GM12878 (cell line): ENCODE measurements around the gene FYTTD1. TPM values are rescaled to one million over a fixed set of nuclear protein-coding genes. Genes with fewer than 3 reads are reported as not detected.

Source experiments
- ATAC-seq: fragments of 200-7000 bp; cut with Tn5 transposase; 3 replicates; pipeline ENCODE4 v1.9.1; 2020; ENCODE audit warnings: mild to moderate bottlenecking, moderate library complexity
- BruUV-seq: library from RNA; stranded (reverse); fragments of 400-500 nt; replicated peaks from 2 replicates; lab custom pipeline; 2021; lab: Mats Ljungman, UMichigan
- CTCF ChIA-PET: fragments of 300-600 bp; sonication (Branson Sonifier 250); formaldehyde crosslinking; extraction: SDS; loops from one replicate; lab custom pipeline; 2021; ENCODE audit warnings: inconsistent platforms; lab: Yijun Ruan, JAX
- POLR2A ChIA-PET: fragments of 350-600 bp; formaldehyde crosslinking; extraction: SDS; loops from one replicate; lab custom pipeline; 2021; ENCODE audit warnings: inconsistent platforms; lab: Charles Lee
- RAD21 ChIA-PET: fragments of 300-600 bp; sonication (Branson Sonifier 250); formaldehyde crosslinking; loops from one replicate; lab custom pipeline; 2023; ENCODE audit warnings: antibody characterized with exemption; ENCODE audit not compliant: unreplicated experiment; lab: Charles Lee
- SMC1A ChIA-PET: fragments of 300-600 bp; sonication (Branson Sonifier 250); formaldehyde crosslinking; loops from one replicate; lab custom pipeline; 2023; ENCODE audit not compliant: unreplicated experiment, uncharacterized antibody; lab: Charles Lee
- DNase-seq: peaks from one replicate; pipeline ENCODE4 v3.0.0-alpha.2; 2011; ENCODE audit warnings: low read depth, low spot score
- FAIRE-seq: peaks from 3 replicates; lab custom pipeline; 2011; peaks lifted over from hg19 to GRCh38; lab: Jason Lieb, UNC
- H2AFZ ChIP-seq: 2 replicates; pipeline ENCODE4 v1.6.0; 2011; ENCODE audit warnings: low read depth, low read length, control low read depth; ENCODE audit not compliant: control insufficient read depth
- H3K27ac ChIP-seq: 2 replicates; pipeline ENCODE4 v1.5.1; 2011; ENCODE audit warnings: control low read depth; ENCODE audit not compliant: control insufficient read depth, insufficient read depth
- H3K27me3 ChIP-seq, 2 experiments: replicated peaks in 1 of 2; 2 replicates each; pipeline versions ENCODE4 v1.6.0 to v1.6.1; 2011; ENCODE audit warnings: low read length in 1 of 2; ENCODE audit not compliant: control insufficient read depth in 2 of 2, insufficient read depth in 2 of 2
- H3K36me3 ChIP-seq, 2 experiments: 2 replicates each; pipeline ENCODE4 v1.5.1; 2011; ENCODE audit warnings: low read length in 1 of 2; ENCODE audit not compliant: control insufficient read depth in 2 of 2, insufficient read depth in 2 of 2
- H3K4me1 ChIP-seq: 2 replicates; pipeline ENCODE4 v1.6.1; 2011; ENCODE audit warnings: mild to moderate bottlenecking, low read length, moderate library complexity, mixed read lengths; ENCODE audit not compliant: control insufficient read depth, insufficient read depth
- H3K4me2 ChIP-seq: 2 replicates; pipeline ENCODE4 v1.6.0; 2011; ENCODE audit warnings: control low read depth; ENCODE audit not compliant: control insufficient read depth, insufficient read depth
- H3K4me3 ChIP-seq: fragments of 200-600 bp; sonication (generic); 2 replicates; pipeline ENCODE4 v1.5.1; 2016
- H3K79me2 ChIP-seq: 2 replicates; pipeline ENCODE4 v1.6.0; 2011; ENCODE audit warnings: low read length; ENCODE audit not compliant: control insufficient read depth, insufficient read depth
- H3K9ac ChIP-seq: 2 replicates; pipeline ENCODE4 v1.8.0; 2011; ENCODE audit warnings: low read length, control low read depth, mixed read lengths; ENCODE audit not compliant: control insufficient read depth, insufficient read depth
- H3K9me3 ChIP-seq: replicated peaks from 3 replicates; pipeline ENCODE4 v1.5.1; 2011; ENCODE audit warnings: mild to moderate bottlenecking, low read length; ENCODE audit not compliant: control insufficient read depth, insufficient read depth
- H4K20me1 ChIP-seq: 2 replicates; pipeline ENCODE4 v1.6.0; 2011; ENCODE audit not compliant: control insufficient read depth, insufficient read depth
- BCLAF1 ChIP-seq: fragments of 450-650 bp; IDR thresholded peaks from 2 replicates; pipeline ENCODE4 v1.6.1; 2017; ENCODE audit warnings: antibody characterized with exemption, mild to moderate bottlenecking, moderate library complexity
- BHLHE40 ChIP-seq, 2 experiments: fragments of 450-650 bp in 1 of 2; IDR thresholded peaks; 2 replicates each; pipeline ENCODE4 v1.6.1; 2011 to 2017; ENCODE audit warnings: low read depth in 2 of 2, borderline replicate concordance in 1 of 2, improper control_type of control experiment in 1 of 2, low read length in 1 of 2, mild to moderate bottlenecking in 1 of 2
- CBX5 ChIP-seq: sonication (generic); IDR thresholded peaks from 2 replicates; pipeline ENCODE4 v1.6.1; 2016; ENCODE audit warnings: low read depth, moderate library complexity, mild to moderate bottlenecking, inconsistent platforms
- DPF2 ChIP-seq: fragments of 450-650 bp; IDR thresholded peaks from 2 replicates; pipeline ENCODE4 v1.6.1; 2017; ENCODE audit warnings: mild to moderate bottlenecking
- EGR1 ChIP-seq, 2 experiments: IDR thresholded peaks; 1 replicate in 1 of 2; 2 replicates in 1 of 2; pipeline ENCODE4 v1.6.1; 2011 to 2012; ENCODE audit warnings: low read depth in 2 of 2, low read length in 2 of 2, borderline replicate concordance in 1 of 2, mild to moderate bottlenecking in 1 of 2, moderate library complexity in 1 of 2
- FOXM1 ChIP-seq: IDR thresholded peaks from 2 replicates; pipeline ENCODE4 v1.6.1; 2012; ENCODE audit warnings: low read depth, mild to moderate bottlenecking, inconsistent platforms, low read length, moderate library complexity
- IKZF2 ChIP-seq, 2 experiments: fragments of 450-650 bp; IDR thresholded peaks; 2 replicates each; pipeline ENCODE4 v1.6.1; 2017; ENCODE audit warnings: mild to moderate bottlenecking in 2 of 2, moderate library complexity in 2 of 2
- MTA2 ChIP-seq: fragments of 450-650 bp; IDR thresholded peaks from 2 replicates; pipeline ENCODE4 v1.6.1; 2016; ENCODE audit warnings: low read depth, mild to moderate bottlenecking, moderate library complexity
- POLR2AphosphoS5 ChIP-seq: IDR thresholded peaks from 2 replicates; pipeline ENCODE4 v1.6.1; 2011; ENCODE audit warnings: mild to moderate bottlenecking, low read length, inconsistent platforms
- RUNX3 ChIP-seq: IDR thresholded peaks from 2 replicates; pipeline ENCODE4 v1.6.1; 2012; ENCODE audit warnings: low read length, inconsistent platforms
- SMARCA5 ChIP-seq: fragments of 450-650 bp; IDR thresholded peaks from 2 replicates; pipeline ENCODE4 v1.6.1; 2017; ENCODE audit warnings: mild to moderate bottlenecking
- USF2 ChIP-seq: IDR thresholded peaks from 2 replicates; pipeline ENCODE4 v1.6.1; 2011; ENCODE audit warnings: low read depth, low read length, improper control_type of control experiment, borderline replicate concordance
- ZNF24 ChIP-seq: fragments of 450-650 bp; IDR thresholded peaks from 2 replicates; pipeline ENCODE4 v1.6.1; 2017; ENCODE audit warnings: antibody characterized with exemption, mild to moderate bottlenecking
- ZZZ3 ChIP-seq: IDR thresholded peaks from 2 replicates; pipeline ENCODE4 v1.6.1; 2011; ENCODE audit warnings: low read depth; ENCODE audit not compliant: control insufficient read depth, insufficient read length
- WGBS: methylation state at CpG from one replicate; pipeline ENCODE4 v1.1.6; 2016; ENCODE audit warnings: low lambda C conversion rate; ENCODE audit not compliant: insufficient replicate concordance, insufficient coverage; ENCODE audit errors: missing lambda C conversion rate; 5-methylcytosine and 5-hydroxymethylcytosine counted together
- in situ Hi-C: fragments of 300-500 bp; cut with MboI; formaldehyde crosslinking; loops from 9 replicates; pipeline ENCODE4 v1.14.3; 2018; ENCODE audit warnings: mixed read lengths
- intact Hi-C: fragments of 100-400 bp; cut with micrococcal nuclease; formaldehyde crosslinking; loops from one replicate; pipeline ENCODE4 v1.14.2; 2022; ENCODE audit not compliant: unreplicated experiment
- polyA plus RNA-seq, 11 experiments: library from polyadenylated mRNA; depleted of rRNA in 4 of 11; unstranded in 6 of 11; stranded (reverse) in 5 of 11; fragments of >200 nt; fragmentation: Nextera tagmentation in 4 of 11; fragmentation: Illumina TruSeq in 1 of 11; extraction: Ambion mirVana in 4 of 11; extraction: Trizol in 1 of 11; gene quantifications; 1 replicate in 1 of 11; 2 replicates in 10 of 11; pipeline versions ENCODE4 v1.2.1 to v1.2.3, GENCODE V29; 2011 to 2016; ENCODE audit warnings: inconsistent platforms in 2 of 11, missing spikeins in 2 of 11, low read depth in 1 of 11
- total RNA-seq, 4 experiments: library from RNA; depleted of rRNA in 3 of 4; stranded (reverse); fragments of >200 nt in 3 of 4; fragmentation: Illumina TruSeq in 1 of 4; extraction: Trizol in 1 of 4; gene quantifications; 2 replicates each; pipeline versions ENCODE4 v1.2.1 to v1.2.3, GENCODE V29; 2013 to 2021

The FYTTD1 gene
- total and polyA plus RNA-seq, 10 of the 15 experiments (the other 5 are each of a cell fraction or from before 2014, with no cell fraction given), result 25.5 to 101 (median 59.4) TPM

DNA sequence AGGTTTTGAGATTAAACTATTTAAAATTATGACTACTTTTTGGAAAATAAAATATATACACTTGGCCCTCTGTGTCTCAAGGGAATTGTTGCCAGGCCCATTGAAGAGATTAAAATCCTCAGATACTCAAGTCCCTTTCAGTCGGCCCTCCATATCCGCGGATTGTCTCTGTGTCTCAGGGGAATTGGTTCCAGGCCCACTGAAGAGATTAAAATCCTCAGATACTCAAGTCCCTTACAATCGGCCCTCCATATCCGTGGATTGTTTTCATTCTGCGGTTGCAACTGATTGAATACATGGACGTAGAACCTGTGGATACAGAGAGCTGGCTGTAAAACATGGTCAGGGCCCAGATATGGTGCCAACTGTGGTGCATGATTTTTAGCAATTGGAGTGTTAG, 25.6 kb downstream of the FYTTD1 start:
- no peaks in the 10 kb centered on the region for H4K20me1 ChIP-seq
- no TSS peak for BruUV-seq
- H3K27me3 ChIP-seq, result no peaks in the 10 kb centered on the region
- no peak overlapping the region for H3K27ac ChIP-seq
- in situ Hi-C loops (no loop called here), intact Hi-C loops (no loop called here)
- SMC1A ChIA-PET, result interaction anchor here (0.7 to 1.1 kb wide), 2 partner anchors 18 to 22 kb away, joined by 3 read pairs; no protein-coding TSS in a partner anchor
- peaks cover 26 to 30% of the 10 kb centered on the region in 2 experiments for H3K36me3 ChIP-seq
- H3K4me1 ChIP-seq, result no peaks in the 10 kb centered on the region
- POLR2A ChIA-PET, result interaction anchor here (0.7 kb wide), 1 partner anchor 225 kb away, joined by 6 read pairs; no protein-coding TSS in a partner anchor
- FAIRE-seq (no peak), ATAC-seq (no peak), DNase-seq (no peak)
- WGBS, result 89% methylated on average over 7 of the region's 7 CpGs
- H2AFZ ChIP-seq, result no peak overlapping the region
- CTCF ChIA-PET, result interaction anchor here (2.8 kb wide), 1 partner anchor 9 kb away, joined by 6 read pairs; no protein-coding TSS in a partner anchor
- H3K9me3 ChIP-seq, result no peaks in the 10 kb centered on the region; the same call in 2 of the 3 replicates
- no peak for TF ChIP-seq ZZZ3
- no peak for TF ChIP-seq BHLHE40 (IDR thresholded peaks at IDR 0.05; ENCODE audit: borderline replicate concordance in 1 of 2, low read depth in 2 of 2, low read length in 1 of 2)
- no peak for TF ChIP-seq MTA2
- TF ChIP-seq DPF2, result no peak
- no peak for TF ChIP-seq ZNF24
- TF ChIP-seq SMARCA5, result no peak
- no peak for TF ChIP-seq POLR2AphosphoS5
- TF ChIP-seq EGR1 (IDR thresholded peaks at IDR 0.05; ENCODE audit: borderline replicate concordance in 1 of 2, low read depth in 2 of 2, low read length in 2 of 2), result no peak
- no peak for TF ChIP-seq CBX5
- TF ChIP-seq RUNX3, result no peak
- no peak for TF ChIP-seq FOXM1
- TF ChIP-seq USF2, result no peak
- no peak for TF ChIP-seq BCLAF1
- no peak for TF ChIP-seq IKZF2 (IDR thresholded peaks at IDR 0.05)
- TF ChIP-seq, all 136 proteins: peak for 0
- Histone ChIP-seq H3K4me3 (no peak overlapping the region), H3K4me2 (no peak overlapping the region), H3K9ac (no peak overlapping the region), H3K79me2 (no peaks in the 10 kb centered on the region)
- RAD21 ChIA-PET, result no interaction called here
